Activated naive CD8-positive, alpha-beta T cell treated with anti-CD3 and anti-CD28 coated beads, Interleukin-2, amount 10 ng/mL, durations not matched to agents 7 days and 5 days (primary cell): ENCODE results near the gene INS. TPM values are rescaled to one million over a fixed set of nuclear protein-coding genes. Genes with fewer than 3 reads are reported as not detected.

Experiments used
- ATAC-seq: fragments of 150-1000 bp; cut with Tn5 transposase; one replicate; pipeline ENCODE4 v1.10.0; 2021; ENCODE audit warnings: low read depth, moderate library complexity
- POLR2A ChIA-PET: fragments of 350-600 bp; sonication (Branson Sonifier 250); formaldehyde crosslinking; loops from one replicate; lab custom pipeline; 2021; ENCODE audit warnings: antibody characterized with exemption; lab: Charles Lee
- DNase-seq: peaks from one replicate; pipeline ENCODE4 v3.0.0; 2021
- H3K27ac Mint-ChIP-seq: one replicate; pipeline ENCODE4 v1.8.0; 2022; ENCODE audit warnings: mild to moderate bottlenecking, mixed read lengths
- H3K27me3 Mint-ChIP-seq: one replicate; pipeline ENCODE4 v1.8.0; 2022; ENCODE audit warnings: mild to moderate bottlenecking, moderate library complexity, mixed read lengths
- H3K36me3 Mint-ChIP-seq: one replicate; pipeline ENCODE4 v1.8.0; 2021; ENCODE audit warnings: mild to moderate bottlenecking, mixed read lengths
- H3K4me1 Mint-ChIP-seq: one replicate; pipeline ENCODE4 v1.8.0; 2021; ENCODE audit warnings: mixed read lengths
- H3K4me3 Mint-ChIP-seq: one replicate; pipeline ENCODE4 v1.8.0; 2022; ENCODE audit warnings: mild to moderate bottlenecking, moderate library complexity, mixed read lengths
- H3K9me3 Mint-ChIP-seq: one replicate; pipeline ENCODE4 v1.8.0; 2021; ENCODE audit warnings: mixed read lengths
- total RNA-seq, 2 experiments: library from RNA; stranded (reverse); gene quantifications; one replicate each; pipeline ENCODE4 v1.2.3, GENCODE V29; 2021

Gene INS
- total RNA-seq, 2 experiments from 2014 or later: not detected

DNA sequence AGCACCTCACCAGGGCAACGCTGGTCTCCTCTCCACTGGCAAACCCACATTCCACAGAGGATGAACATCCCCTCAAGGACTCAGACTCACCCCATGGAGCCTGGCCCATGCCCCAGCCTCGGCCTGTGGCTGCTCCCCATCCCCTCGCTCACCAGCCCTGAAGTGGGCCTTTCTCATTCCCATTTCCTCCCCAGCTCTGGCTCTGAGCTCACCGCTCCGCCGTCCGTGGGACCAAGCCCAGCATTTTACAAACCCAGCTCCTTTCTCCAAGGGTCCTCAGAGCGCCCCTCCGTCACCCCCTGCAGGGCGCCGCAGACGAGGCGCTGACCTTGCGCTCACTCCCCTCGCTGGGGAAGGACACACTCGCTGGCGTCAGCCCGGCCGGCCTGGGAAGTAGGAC, 15.0 kb downstream of the INS start:
- Mint-ChIP-seq H3K9me3 (no peaks in the 10 kb centered on the region), H3K4me1 (peaks cover 2% of the 10 kb centered on the region), H3K27ac (no peak overlapping the region), H3K4me3 (no peak overlapping the region), H3K27me3 (peaks cover 78% of the 10 kb centered on the region), H3K36me3 (no peaks in the 10 kb centered on the region)
- no peak for DNase-seq
- POLR2A ChIA-PET: interaction anchor here (0.5 kb wide), 1 partner anchor 208 kb away, joined by 6 read pairs; no protein-coding TSS in a partner anchor
- no peak for ATAC-seq

DNA sequence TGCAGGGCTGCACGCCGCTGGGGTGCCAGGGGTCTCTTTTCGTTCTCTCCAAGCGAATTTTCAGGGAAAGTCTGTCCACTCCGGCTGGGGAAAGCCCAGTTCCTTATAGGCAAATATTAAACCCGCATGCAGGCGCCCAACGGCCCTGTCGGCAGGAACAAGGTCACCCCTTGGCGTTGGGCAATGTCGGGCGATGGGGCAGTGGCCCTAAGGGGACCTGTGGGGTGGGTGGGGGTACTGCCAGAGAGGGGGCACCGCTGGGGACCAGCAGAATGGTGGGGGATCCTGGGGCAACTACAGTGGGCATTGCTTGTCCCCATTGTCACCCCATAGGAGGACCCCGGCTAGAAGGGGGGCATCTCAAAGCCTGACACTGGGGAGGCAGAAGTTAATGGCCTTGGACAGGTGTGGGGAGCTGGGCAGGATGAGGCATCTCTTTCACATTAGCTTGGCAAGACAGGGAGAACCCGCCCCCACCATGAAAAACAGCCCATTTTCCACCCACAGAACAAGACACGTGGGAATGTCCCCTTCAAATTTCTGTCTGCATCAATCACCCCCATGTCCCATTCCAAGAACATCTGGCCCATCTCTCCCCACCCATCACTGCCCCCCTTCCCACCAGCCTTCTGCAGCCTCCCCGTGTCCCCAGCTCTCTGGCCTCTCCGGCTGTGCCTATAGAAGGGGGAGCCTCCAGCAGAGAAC, 16.3 kb downstream of the INS start:
- H3K4me3 Mint-ChIP-seq: no peak overlapping the region
- peaks cover 2% of the 10 kb centered on the region for H3K4me1 Mint-ChIP-seq
- H3K36me3 Mint-ChIP-seq: no peaks in the 10 kb centered on the region
- H3K27me3 Mint-ChIP-seq: peaks cover 72% of the 10 kb centered on the region
- POLR2A ChIA-PET: no interaction called here
- no peak overlapping the region for H3K27ac Mint-ChIP-seq
- H3K9me3 Mint-ChIP-seq: no peaks in the 10 kb centered on the region
- ATAC-seq (no peak), DNase-seq (no peak)

DNA sequence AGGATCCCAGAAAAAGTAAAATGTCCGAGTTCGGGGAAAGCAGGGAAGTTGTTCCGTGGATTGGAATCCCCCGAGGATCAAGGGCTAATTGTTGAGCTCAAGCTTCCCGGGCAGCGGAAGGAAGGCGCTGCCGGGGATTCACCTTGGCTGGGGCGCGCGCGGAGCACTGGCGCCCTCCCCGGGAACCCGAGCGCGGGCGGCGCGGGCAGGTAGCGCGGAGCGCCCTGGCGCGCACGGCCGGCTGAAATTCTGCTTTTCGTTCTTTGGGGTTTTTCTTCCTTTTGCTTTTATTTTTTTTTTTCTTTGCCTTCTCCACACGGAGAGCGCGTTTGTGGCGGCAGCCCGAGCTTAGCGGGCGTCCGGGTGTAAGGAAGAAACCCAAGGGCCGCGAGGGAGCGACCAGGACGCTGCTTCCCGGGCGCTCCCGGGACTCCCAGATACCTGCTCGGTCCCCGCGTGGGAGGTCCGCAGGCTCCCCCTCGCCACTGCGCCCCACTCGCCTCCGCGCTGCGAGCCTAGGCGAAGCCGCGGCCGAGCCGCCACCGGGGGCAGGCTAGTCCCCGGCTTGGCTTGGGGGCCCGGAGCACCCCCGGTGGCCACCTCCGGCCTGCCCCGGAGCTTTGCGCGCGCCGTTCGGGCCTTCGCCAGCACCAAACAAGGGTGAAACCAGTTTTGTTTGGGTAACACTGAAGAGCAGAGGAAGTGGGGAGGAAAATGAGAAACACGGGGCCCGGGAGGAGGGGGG, 17.0 kb downstream of the INS start:
- no peak overlapping the region for H3K27ac Mint-ChIP-seq
- peaks cover 2% of the 10 kb centered on the region for H3K4me1 Mint-ChIP-seq
- peaks cover 70% of the 10 kb centered on the region for H3K27me3 Mint-ChIP-seq
- DNase-seq (no peak), ATAC-seq (peak; percentile 35)
- POLR2A ChIA-PET: no interaction called here
- no peak overlapping the region for H3K4me3 Mint-ChIP-seq
- H3K9me3 Mint-ChIP-seq: no peaks in the 10 kb centered on the region
- H3K36me3 Mint-ChIP-seq: no peaks in the 10 kb centered on the region

DNA sequence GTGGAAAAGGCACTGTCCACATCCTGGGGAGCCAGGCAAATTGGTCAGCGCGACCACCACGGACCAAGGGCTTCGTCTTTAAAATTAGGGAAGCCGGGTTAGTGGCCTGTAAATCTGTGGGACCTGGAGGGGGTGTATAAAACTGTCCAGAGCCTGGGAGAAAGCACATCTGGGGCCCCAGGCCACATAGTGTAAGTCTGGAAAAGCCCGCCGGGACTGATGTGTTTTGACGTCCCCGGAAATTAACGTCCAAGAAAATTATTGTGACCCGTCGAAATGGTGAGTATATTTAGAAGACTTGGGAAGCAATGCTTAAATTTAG, 17.6 kb downstream of the INS start:
- Mint-ChIP-seq H3K4me1 (peaks cover 2% of the 10 kb centered on the region), H3K4me3 (no peak overlapping the region), H3K27ac (no peak overlapping the region), H3K36me3 (no peaks in the 10 kb centered on the region), H3K9me3 (no peaks in the 10 kb centered on the region), H3K27me3 (peaks cover 66% of the 10 kb centered on the region)
- ATAC-seq: no peak
- no peak for DNase-seq
- POLR2A ChIA-PET: no interaction called here

DNA sequence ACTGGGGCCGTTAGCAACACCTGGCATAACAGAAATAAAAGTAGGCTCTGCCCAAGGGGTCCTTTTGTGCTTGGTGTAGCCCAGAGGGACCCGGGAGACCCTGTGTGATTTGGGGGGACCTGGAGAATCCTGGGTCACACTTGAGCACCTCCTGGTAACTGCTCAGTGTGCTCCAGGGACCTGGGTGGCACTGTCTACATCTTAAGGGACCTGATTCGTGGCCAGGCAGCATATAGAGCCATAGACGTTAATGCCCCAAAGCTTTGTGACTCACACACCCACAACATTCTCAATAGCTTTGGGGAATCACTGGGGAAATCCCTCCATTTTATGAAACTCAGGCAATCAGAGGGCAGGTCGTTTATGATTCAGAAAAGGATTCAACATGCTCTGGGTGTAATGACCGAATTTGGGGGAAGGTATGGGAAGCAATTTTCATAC, 18.2 kb downstream of the INS start:
- DNase-seq: no peak
- no peak overlapping the region for H3K4me3 Mint-ChIP-seq
- no peak overlapping the region for H3K27ac Mint-ChIP-seq
- peaks cover 3% of the 10 kb centered on the region for H3K4me1 Mint-ChIP-seq
- peaks cover 67% of the 10 kb centered on the region for H3K27me3 Mint-ChIP-seq
- POLR2A ChIA-PET: no interaction called here
- no peak for ATAC-seq
- no peaks in the 10 kb centered on the region for H3K36me3 Mint-ChIP-seq
- no peaks in the 10 kb centered on the region for H3K9me3 Mint-ChIP-seq

DNA sequence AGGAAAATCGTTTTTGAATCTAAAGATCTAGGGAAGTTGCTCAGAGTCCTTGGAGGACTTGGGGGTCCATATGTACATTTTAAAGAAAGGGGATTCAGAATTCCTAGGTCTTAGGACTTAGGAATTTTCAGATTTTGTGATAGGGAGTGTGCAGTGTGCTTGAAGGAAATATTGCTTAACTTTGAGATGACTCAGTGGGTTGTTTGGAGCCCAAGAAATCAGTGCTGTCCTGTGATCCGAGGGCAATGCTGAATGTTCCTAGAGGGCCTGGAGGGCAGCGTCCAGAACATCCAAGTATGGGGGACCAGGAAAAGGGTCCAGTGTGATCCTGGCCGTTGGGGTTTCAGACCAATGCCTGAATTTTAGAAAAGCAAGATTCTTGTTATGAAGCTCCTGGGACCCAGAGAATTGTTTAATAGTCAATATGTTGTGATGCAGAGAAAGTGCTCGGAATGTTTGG, 18.7 kb downstream of the INS start:
- ATAC-seq (no peak), DNase-seq (no peak)
- peaks cover 3% of the 10 kb centered on the region for H3K4me1 Mint-ChIP-seq
- H3K27ac Mint-ChIP-seq: no peak overlapping the region
- H3K9me3 Mint-ChIP-seq: no peaks in the 10 kb centered on the region
- POLR2A ChIA-PET: no interaction called here
- H3K36me3 Mint-ChIP-seq: no peaks in the 10 kb centered on the region
- H3K4me3 Mint-ChIP-seq: no peak overlapping the region
- peaks cover 72% of the 10 kb centered on the region for H3K27me3 Mint-ChIP-seq

DNA sequence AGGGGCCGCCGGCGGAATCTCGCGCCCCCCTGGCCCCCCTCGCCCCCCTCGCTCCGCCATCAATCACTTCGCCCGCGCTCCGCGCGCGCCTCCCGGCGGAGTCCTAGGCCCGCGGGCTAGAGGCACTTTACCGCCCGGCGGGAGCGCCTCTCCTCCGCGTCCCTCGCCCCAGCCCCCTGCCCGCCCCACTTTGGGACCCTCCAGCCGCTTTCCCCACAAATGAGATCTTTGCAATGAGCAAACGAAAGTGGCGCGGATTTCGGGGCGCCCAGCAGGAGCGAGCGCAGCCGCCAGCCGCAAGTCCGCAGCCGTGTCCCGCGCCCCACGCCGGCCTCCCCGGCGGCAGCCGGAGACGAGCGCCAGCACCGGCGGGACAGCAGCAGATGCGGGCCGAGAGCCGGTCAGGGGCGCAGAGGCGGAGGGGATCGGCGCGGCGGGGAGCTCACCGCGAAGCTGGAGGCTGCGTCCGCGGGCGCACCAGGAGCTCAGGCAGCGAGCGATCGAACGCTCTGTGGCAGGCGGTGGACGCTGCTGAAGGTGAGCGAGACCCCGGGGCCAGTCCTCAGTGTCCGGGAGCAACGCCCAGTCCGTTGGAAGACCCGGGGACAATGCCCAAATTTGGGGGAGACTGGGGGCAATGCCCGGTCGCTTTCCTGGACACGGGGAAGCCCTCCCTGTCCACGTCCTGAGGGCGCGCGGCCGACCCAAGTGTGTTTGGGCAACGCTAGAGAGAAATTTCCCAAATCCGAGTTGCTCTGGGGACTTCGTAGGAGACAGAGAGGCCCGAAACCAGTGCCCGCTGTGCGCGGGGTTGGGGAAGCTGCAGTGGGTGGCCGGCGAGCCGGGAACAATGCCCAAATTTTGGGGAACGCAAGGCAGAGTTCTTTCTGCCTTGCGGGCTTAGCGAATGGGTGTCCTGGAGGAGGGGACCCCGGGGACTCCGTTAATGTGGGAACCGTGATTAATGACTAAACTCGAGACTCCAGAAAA, 20.3 kb downstream of the INS start:
- H3K9me3 Mint-ChIP-seq: no peaks in the 10 kb centered on the region
- peak; percentile 40 for DNase-seq
- POLR2A ChIA-PET: no interaction called here
- peaks cover 3% of the 10 kb centered on the region for H3K4me1 Mint-ChIP-seq
- H3K4me3 Mint-ChIP-seq: no peak overlapping the region
- H3K36me3 Mint-ChIP-seq: no peaks in the 10 kb centered on the region
- H3K27me3 Mint-ChIP-seq: peaks cover 70% of the 10 kb centered on the region
- ATAC-seq: no peak
- H3K27ac Mint-ChIP-seq: peak overlapping the region; percentile 17

DNA sequence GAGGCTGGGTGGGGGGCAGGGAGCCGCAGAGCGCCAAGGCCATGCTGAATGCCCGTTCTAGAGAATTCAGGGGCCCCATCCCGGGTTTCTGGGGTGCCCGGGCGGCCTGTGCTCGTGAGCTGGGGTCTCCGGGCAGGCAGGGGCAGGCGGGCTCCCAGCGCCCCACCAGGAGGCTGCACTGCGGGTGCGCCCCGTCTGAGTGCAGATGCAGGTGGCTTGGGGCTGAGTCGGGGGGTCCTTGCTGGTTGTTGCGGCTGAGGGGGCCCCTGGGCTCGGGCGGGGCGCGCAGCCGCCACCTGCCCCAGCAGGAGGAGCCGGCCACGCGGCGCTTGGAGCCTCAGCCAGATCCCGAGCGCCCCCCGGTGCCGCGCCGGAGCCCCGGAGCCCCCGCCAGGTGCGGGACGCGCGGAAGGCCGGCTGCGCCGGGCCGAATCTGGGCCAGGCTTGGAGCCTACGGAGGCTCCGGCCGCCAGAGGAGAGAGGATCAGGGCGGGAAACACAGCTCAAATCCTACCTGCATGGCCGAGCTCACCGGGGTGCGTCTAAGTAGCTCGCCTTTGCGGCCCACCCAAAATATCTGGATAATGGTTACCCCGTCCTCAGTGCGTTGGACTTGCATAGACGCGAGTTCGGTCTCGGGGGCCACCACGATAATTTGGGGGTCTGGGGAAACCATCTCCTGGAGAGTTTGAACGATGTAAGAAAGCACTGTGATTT, 21.2 kb downstream of the INS start:
- Mint-ChIP-seq H3K27ac (no peak overlapping the region), H3K36me3 (no peaks in the 10 kb centered on the region), H3K4me3 (no peak overlapping the region), H3K27me3 (peaks cover 67% of the 10 kb centered on the region), H3K4me1 (peaks cover 3% of the 10 kb centered on the region), H3K9me3 (no peaks in the 10 kb centered on the region)
- DNase-seq: peak; percentile 40
- no peak for ATAC-seq
- POLR2A ChIA-PET: no interaction called here

DNA sequence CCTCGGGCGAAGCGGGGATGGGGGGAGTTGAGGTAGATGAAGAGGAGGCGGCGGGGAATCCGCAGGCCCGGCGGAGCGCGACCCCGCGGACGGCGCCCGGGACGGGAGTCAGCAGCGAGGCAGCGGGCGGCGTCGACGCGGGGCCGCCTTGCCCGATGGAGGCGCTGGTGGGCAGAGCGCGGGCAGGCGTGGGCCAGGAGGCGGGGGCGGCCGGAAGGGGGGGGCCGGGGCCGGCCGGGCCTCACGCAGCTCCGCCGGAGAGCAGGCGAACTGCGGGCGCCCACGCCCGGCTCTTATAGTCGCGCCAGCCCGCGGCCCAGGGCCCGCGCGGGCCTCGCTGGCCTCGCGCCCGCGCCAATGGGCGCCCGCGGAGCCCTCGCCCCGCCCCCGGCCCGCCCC, 21.9 kb downstream of the INS start, which contains the start of gene IGF2:
Gene IGF2, minus strand, starts transcription at position 267 of the 399 bp plus-strand sequence. CDS start 3,866 bp downstream, outside the sequence.
- Mint-ChIP-seq H3K4me1 (peaks cover 3% of the 10 kb centered on the region), H3K27me3 (peaks cover 68% of the 10 kb centered on the region), H3K9me3 (no peaks in the 10 kb centered on the region), H3K36me3 (no peaks in the 10 kb centered on the region), H3K4me3 (peak within 1 kb of the TSS; percentile 19), H3K27ac (no peak within 1 kb of the TSS)
- POLR2A ChIA-PET: no interaction called here
- DNase-seq: peak; percentile 41
- no peak for ATAC-seq

DNA sequence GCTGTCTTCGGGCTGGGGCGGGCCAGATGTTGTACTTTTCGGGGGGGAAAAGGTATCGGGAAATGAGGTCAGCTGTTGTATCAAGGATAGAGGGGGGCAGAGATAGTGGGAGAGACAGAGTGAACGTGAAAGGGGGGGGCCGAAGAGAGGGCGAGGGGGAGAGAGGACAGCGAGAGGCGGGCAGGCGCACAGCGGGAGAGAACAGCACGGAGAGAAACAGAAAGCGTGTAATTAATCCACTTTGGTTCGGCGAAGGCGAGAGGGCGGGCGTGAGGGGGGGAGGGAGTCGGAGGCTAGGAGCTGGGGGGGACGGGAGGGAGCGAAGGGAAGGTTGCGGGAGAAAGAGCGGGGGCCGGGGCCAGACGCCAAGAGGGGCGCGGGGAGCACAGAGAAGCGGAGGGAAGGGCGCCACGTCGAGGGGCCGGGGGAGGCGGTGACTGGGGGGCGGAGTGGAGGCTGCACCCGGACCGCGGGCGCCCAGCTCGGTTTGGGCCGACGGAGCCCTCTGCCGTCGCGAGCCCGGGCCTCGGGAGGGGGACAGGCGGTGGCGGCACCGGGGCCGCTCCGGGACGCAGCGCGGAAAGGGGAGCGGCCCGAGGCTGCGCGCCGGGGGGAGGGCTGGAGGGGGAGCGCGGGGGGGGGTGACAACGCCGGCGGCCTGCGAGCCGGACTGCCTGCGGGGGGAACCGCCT, 22.4 kb downstream of the INS start:
- Mint-ChIP-seq H3K27ac (no peak overlapping the region), H3K4me3 (peak overlapping the region; percentile 19), H3K27me3 (peaks cover 69% of the 10 kb centered on the region), H3K9me3 (no peaks in the 10 kb centered on the region), H3K36me3 (no peaks in the 10 kb centered on the region), H3K4me1 (peaks cover 2% of the 10 kb centered on the region)
- POLR2A ChIA-PET: no interaction called here
- ATAC-seq (no peak), DNase-seq (peak; percentile 34)

DNA sequence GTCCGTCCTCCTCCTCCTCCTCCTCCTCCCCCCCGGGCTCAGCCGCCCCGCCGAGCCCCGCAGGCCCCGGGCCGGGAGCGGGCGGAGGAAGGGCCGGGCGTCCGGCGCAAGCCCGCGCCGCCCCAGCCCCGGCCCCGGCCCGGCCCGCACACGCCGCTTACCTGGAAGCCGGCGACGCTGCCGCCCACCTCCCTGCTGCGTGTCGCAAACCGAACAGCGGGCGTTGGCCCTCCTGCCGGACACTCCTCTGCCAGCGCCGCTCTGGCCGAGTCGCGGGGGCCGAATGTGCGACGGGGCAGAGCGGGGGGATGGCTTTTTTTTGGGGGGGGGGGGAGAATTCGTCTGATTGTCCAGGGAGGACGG, 23.0 kb downstream of the INS start:
- Mint-ChIP-seq H3K36me3 (no peaks in the 10 kb centered on the region), H3K9me3 (no peaks in the 10 kb centered on the region), H3K27me3 (peaks cover 69% of the 10 kb centered on the region), H3K4me3 (no peak overlapping the region), H3K4me1 (peaks cover 1% of the 10 kb centered on the region), H3K27ac (no peak overlapping the region)
- ATAC-seq (no peak), DNase-seq (no peak)
- POLR2A ChIA-PET: no interaction called here
